ENCODE data around the gene NIPSNAP2. TPM values are rescaled to one million over a fixed set of nuclear protein-coding genes. Genes with fewer than 3 reads are reported as not detected.
A peak's percentile ranks its signal among the peaks of the same experiment; 100 is the strongest.

Gene NIPSNAP2
- total and polyA plus RNA-seq, 2 of the 13 experiments (the other 11 are each of a cell fraction or from before 2014, with no cell fraction given) = 40.3 to 61.5 TPM

GRCh38 chr7:56028942-56029630, 64.7 kb downstream of the NIPSNAP2 start (continued):
- TF ChIP-seq PPARG (CRISPR knock-in tag; conservative IDR thresholded peaks at IDR 0.05) = peak; percentile 54; the same call in 1 of the 2 replicates
- peak; percentile 50; the same call in 1 of the 2 replicates for TF ChIP-seq NR2F2 (IDR thresholded peaks at IDR 0.05; ENCODE audit: borderline replicate concordance, low read depth)
- no peak; the same call in none of the 2 replicates for TF ChIP-seq BCL6 (CRISPR knock-in tag; IDR thresholded peaks at IDR 0.05)
- 0 out of 2 replicates have a peak, but pooled peaks have one; percentile 25 for TF ChIP-seq ZFX (CRISPR knock-in tag; IDR thresholded peaks at IDR 0.05; ENCODE audit: low read depth)
- 0 out of 2 replicates have a peak, but pooled peaks have one; percentile 30 for TF ChIP-seq CREB1 (IDR thresholded peaks at IDR 0.05)
- TF ChIP-seq CREB1 (CRISPR knock-in tag; IDR thresholded peaks at IDR 0.05) = peak; percentile 45; the same call in 1 of the 2 replicates

- BruUV-seq (replicated peaks) = no TSS peak
- in situ Hi-C loops (cut with HindIII; ENCODE audit: extremely low pct_ligation_motif_present, low pct_unique_long_range_greater_than_20kb) (no loop called here), intact Hi-C loops (cut with micrococcal nuclease; ENCODE audit: unreplicated experiment) (no loop called here)
- Histone ChIP-seq H3K9ac (ENCODE audit: insufficient read depth, low read depth, low read length) (peak overlapping the region; percentile 56), H3K79me2 (ENCODE audit: insufficient read depth, low read length) (peaks cover 58% of the 10 kb centered on the region), H3K4me1 (ENCODE audit: insufficient read depth, low read length) (peaks cover 72% of the 10 kb centered on the region), H2AFZ (ENCODE audit: low read length) (no peak overlapping the region), H3K27ac (ENCODE audit: extremely low read length, insufficient read depth, low read length) (peak overlapping the region; percentile 93), H3K4me2 (ENCODE audit: low read depth, low read length) (peak overlapping the region; percentile 67), H3K4me3 (replicated peaks in 1 of 3; ENCODE audit: insufficient read depth in 1 of 3, low read depth in 2 of 3, low read length in 3 of 3) (peak overlapping the region; percentile 17 to 32 (median 22); a peak in 2 of 6 replicates), H3K36me3 (replicated peaks in 1 of 2; ENCODE audit: control insufficient read depth in 1 of 2, insufficient read depth in 2 of 2, low read length in 2 of 2) (peaks cover 7 to 35% of the 10 kb centered on the region in 2 experiments), H3K9me3 (ENCODE audit: low read length) (no peaks in the 10 kb centered on the region), H3K27me3 (ENCODE audit: control insufficient read depth in 1 of 2, insufficient read depth in 2 of 2, low read length in 2 of 2) (no peaks in the 10 kb centered on the region; a peak in 1 of 5 replicates), H4K20me1 (ENCODE audit: insufficient read depth, low read length) (no peaks in the 10 kb centered on the region)
- POLR2A ChIA-PET = interaction anchor here (1.2 to 4.2 kb wide), 5 partner anchors 21 to 76 kb away, joined by 3 to 51 read pairs (median 18); partner anchors contain the start of genes CCT6A, CHCHD2, NIPSNAP2 and PSPH
- DNase-seq (ENCODE audit: low spot score) = no peak
- WGBS (ENCODE audit: low lambda C conversion rate) = 83% methylated on average over 8 of the region's 8 CpGs
- TF ChIP-seq PHF21A (CRISPR knock-in tag; IDR thresholded peaks at IDR 0.05) (no peak), HNRNPK (IDR thresholded peaks at IDR 0.05; ENCODE audit: low read depth, low read length, poor library complexity, severe bottlenecking) (no peak), ZC3H13 (CRISPR knock-in tag; IDR thresholded peaks at IDR 0.05) (no peak), BCLAF1 (IDR thresholded peaks at IDR 0.05) (no peak), ZNF563 (CRISPR knock-in tag; IDR thresholded peaks at IDR 0.05) (no peak), HDAC2 (CRISPR knock-in tag; IDR thresholded peaks at IDR 0.05) (no peak), ZNF772 (CRISPR knock-in tag; IDR thresholded peaks at IDR 0.05) (no peak), ZNF562 (CRISPR knock-in tag; IDR thresholded peaks at IDR 0.05; ENCODE audit: borderline replicate concordance) (no peak)
- ATAC-seq = no peak
- no peak for FAIRE-seq
- CTCF ChIA-PET (ENCODE audit: low intra/inter-chr PET ratio, low total read pairs) = no interaction called here
Observed at GRCh38 chr7:56030340-56030739, 66.0 kb downstream of the NIPSNAP2 start.
